Measurements from ENCODE around the gene ZNF107.

- TF ChIP-seq CTCF (IDR thresholded peaks at IDR 0.05; ENCODE audit: borderline replicate concordance, extremely low read depth, low read length, poor library complexity, severe bottlenecking) (no peak), EZH2 (IDR thresholded peaks at IDR 0.05; ENCODE audit: borderline replicate concordance, low read depth, low read length, severe bottlenecking) (no peak)
Measured at GRCh38 chr7:64640504-64640903, 25.4 kb upstream of the ZNF107 start.
